Lower lobe of right lung (tissue), 2 donors: ENCODE results near the gene ADARB1. TPM values are rescaled to one million over a fixed set of nuclear protein-coding genes. Genes with fewer than 3 reads are reported as not detected.
A peak's percentile ranks its signal among the peaks of the same experiment; 100 is the strongest.

Experiments used
- ATAC-seq, 2 donors: fragments of 200-7000 bp; cut with Tn5 transposase; one replicate each; pipeline ENCODE4 v1.9.1; 2020 to 2022; ENCODE audit warnings: mild to moderate bottlenecking in 2 of 2, moderate library complexity in 2 of 2
- DNase-seq: peaks from one replicate; pipeline ENCODE4 v3.0.0-alpha.2; 2020
- H3K27ac ChIP-seq: fragments of 200-600 bp; one replicate; pipeline ENCODE4 v1.8.0; 2022
- H3K27me3 ChIP-seq: fragments of 200-600 bp; one replicate; pipeline ENCODE4 v1.8.0; 2022; ENCODE audit warnings: low read depth
- H3K36me3 ChIP-seq: fragments of 200-600 bp; one replicate; pipeline ENCODE4 v1.8.0; 2022; ENCODE audit warnings: mild to moderate bottlenecking
- H3K4me1 ChIP-seq: fragments of 200-600 bp; one replicate; pipeline ENCODE4 v1.8.0; 2022
- H3K4me3 ChIP-seq: fragments of 200-600 bp; one replicate; pipeline ENCODE4 v1.8.0; 2022; ENCODE audit warnings: mild to moderate bottlenecking
- H3K9me3 ChIP-seq: fragments of 200-600 bp; one replicate; pipeline ENCODE4 v1.8.0; 2022
- intact Hi-C: fragments of 100-400 bp; cut with DNase I; formaldehyde crosslinking; loops from one replicate; pipeline ENCODE4 v1.11.0; 2022
- total RNA-seq: library from RNA; stranded (reverse); fragmentation: NEBNext Ultra II Directional; extraction: Animal tissue kit (Norgen Biotek cat#: 25700); gene quantifications from one replicate; pipeline ENCODE4 v1.2.1, GENCODE V29; 2021
- TF ChIP-seq, protein P1 (sequence below): fragments of 200-600 bp; IDR thresholded peaks from one replicate; pipeline ENCODE4 v1.8.0; 2022; ENCODE audit warnings: antibody characterized with exemption, mild to moderate bottlenecking
- donor health status: DM: no; HTN: yes; CAD: no; lungs with severe emphysema.

The ADARB1 gene
- total RNA-seq, 1 donor from 2014 or later, result 48.2 TPM

DNA sequence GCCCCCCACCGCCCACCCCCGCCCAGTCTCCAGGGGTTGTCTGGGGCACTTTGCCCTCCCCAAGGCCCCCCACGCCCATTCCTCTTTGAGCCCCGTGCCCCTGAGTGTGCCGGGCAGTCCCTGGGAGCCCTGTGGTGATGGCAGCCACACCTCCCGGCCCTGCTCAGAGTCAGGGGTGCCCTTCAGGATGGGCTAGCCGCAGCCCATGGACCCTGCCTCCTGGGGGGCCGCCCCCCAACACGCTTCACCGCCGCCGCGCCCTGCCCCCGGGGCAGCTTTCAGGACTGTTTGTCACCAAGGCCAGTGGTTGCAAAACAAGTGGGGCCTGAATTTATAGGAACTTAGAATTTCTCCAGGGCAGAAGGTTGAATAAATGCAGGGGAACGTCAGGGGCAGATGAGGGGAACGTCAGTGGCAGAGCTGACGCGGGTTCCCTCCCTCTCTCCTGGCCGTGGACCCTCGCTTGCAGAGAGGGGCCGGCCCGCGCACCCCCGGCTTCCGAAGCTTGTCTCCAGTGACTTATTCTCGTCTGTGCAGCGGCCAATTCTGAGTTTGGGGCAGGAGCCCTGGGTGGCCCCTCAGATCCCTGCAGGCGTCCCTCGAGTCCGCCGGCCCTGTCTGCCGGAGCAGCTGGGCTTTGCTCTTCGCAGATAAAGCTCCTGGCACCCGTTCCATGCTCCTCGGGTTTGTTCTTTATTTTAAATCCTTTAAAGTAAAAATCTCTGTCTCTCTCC, 41.2 kb upstream of the ADARB1 start:
- no peak for DNase-seq
- Histone ChIP-seq H3K27ac (peak overlapping the region; percentile 81), H3K4me1 (peaks cover 45% of the 10 kb centered on the region), H3K9me3 (no peaks in the 10 kb centered on the region), H3K27me3 (no peaks in the 10 kb centered on the region), H3K36me3 (no peaks in the 10 kb centered on the region), H3K4me3 (peak overlapping the region; percentile 3)
- peak; percentile 46 to 48 for ATAC-seq
- TF ChIP-seq, protein P1, sequence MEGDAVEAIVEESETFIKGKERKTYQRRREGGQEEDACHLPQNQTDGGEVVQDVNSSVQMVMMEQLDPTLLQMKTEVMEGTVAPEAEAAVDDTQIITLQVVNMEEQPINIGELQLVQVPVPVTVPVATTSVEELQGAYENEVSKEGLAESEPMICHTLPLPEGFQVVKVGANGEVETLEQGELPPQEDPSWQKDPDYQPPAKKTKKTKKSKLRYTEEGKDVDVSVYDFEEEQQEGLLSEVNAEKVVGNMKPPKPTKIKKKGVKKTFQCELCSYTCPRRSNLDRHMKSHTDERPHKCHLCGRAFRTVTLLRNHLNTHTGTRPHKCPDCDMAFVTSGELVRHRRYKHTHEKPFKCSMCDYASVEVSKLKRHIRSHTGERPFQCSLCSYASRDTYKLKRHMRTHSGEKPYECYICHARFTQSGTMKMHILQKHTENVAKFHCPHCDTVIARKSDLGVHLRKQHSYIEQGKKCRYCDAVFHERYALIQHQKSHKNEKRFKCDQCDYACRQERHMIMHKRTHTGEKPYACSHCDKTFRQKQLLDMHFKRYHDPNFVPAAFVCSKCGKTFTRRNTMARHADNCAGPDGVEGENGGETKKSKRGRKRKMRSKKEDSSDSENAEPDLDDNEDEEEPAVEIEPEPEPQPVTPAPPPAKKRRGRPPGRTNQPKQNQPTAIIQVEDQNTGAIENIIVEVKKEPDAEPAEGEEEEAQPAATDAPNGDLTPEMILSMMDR, result no peak
- intact Hi-C loops, result no loop called here

DNA sequence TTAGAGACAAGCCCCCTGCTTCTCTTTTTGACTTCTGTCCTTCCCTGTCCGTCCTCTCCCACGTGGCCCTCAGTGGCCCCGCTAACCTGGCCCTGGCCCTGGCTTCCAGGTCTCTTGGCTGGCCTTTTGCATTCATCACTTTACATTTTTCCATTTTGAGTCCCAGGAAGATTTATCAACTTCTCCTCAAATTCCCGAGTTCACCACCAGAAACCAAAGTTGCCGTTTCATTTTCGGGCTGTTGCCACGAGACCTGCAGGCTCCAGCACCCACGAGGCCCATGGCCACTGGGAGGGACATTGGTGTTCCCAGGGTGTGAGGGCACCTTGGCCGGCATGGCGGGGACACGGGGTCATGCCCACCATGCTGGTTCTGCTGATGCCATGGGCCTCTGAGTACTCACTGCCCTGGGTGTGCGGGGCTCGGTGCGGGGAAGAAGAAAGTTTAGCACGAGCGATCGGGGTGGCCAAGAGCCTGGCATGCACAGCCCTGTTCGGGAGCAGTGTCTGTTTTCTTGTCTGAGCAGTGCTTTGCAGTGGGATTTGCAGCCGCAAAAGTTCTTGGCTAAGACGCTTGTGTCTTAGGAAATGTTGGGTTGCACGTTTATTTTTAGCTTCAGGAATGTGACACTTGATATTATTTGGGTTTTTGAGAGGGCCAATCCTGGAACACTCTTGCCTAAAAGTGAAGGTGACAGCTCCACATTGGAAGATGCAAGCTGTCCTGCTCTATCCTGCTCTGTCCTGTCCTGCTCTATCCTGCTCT, 40.4 kb upstream of the ADARB1 start:
- peaks cover 43% of the 10 kb centered on the region for H3K4me1 ChIP-seq
- H3K9me3 ChIP-seq, result no peaks in the 10 kb centered on the region
- peak overlapping the region; percentile 3 for H3K4me3 ChIP-seq
- no peaks in the 10 kb centered on the region for H3K27me3 ChIP-seq
- H3K27ac ChIP-seq, result peak overlapping the region; percentile 81
- DNase-seq (no peak), ATAC-seq (peak; percentile 32 to 36)
- TF ChIP-seq, protein P1, result no peak
- no peaks in the 10 kb centered on the region for H3K36me3 ChIP-seq
- intact Hi-C loops, result no loop called here

- Histone ChIP-seq H3K4me3 (no peak overlapping the region), H3K27me3 (no peaks in the 10 kb centered on the region), H3K27ac (peak overlapping the region; percentile 63), H3K36me3 (no peaks in the 10 kb centered on the region), H3K4me1 (peaks cover 39% of the 10 kb centered on the region), H3K9me3 (no peaks in the 10 kb centered on the region)
- intact Hi-C loops, result no loop called here
- DNase-seq (no peak), ATAC-seq (no peak)
- TF ChIP-seq, protein P1, result no peak
These were observed 39.6 kb upstream of the ADARB1 start for GRCh38 chr21:45034556-45035476.

- Histone ChIP-seq H3K4me1 (peaks cover 38% of the 10 kb centered on the region), H3K27me3 (no peaks in the 10 kb centered on the region), H3K9me3 (no peaks in the 10 kb centered on the region), H3K27ac (peak overlapping the region; percentile 63), H3K4me3 (no peak overlapping the region), H3K36me3 (no peaks in the 10 kb centered on the region)
- intact Hi-C loops, result no loop called here
- TF ChIP-seq, protein P1, result no peak
- DNase-seq (no peak), ATAC-seq (no peak)
These were observed 38.9 kb upstream of the ADARB1 start for GRCh38 chr21:45035477-45035848.

DNA sequence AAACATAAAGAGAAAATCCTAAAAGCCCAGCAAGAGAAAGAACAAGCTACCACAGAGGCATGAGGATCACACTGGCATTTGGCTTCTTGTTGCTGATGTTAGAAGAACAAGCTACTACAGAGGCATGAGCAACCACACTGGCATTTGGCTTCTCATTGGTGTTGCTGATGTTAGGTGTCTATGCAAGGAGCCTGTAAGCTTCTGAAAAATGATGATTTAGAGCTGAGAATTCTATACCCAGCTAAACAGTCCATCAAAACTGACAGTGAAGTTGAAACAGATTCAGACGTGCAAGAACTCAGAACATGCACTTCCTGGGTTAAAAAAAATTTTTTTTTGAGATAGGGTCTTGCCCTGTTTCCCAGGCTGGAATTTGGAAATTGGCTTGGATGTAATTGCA, 37.8 kb upstream of the ADARB1 start:
- intact Hi-C loops, result no loop called here
- peaks cover 38% of the 10 kb centered on the region for H3K4me1 ChIP-seq
- no peaks in the 10 kb centered on the region for H3K9me3 ChIP-seq
- no peak for DNase-seq
- TF ChIP-seq, protein P1, result no peak
- no peak overlapping the region for H3K27ac ChIP-seq
- H3K4me3 ChIP-seq, result no peak overlapping the region
- H3K36me3 ChIP-seq, result no peaks in the 10 kb centered on the region
- H3K27me3 ChIP-seq, result no peaks in the 10 kb centered on the region
- no peak for ATAC-seq
